Glomerular visceral epithelial cell (primary cell): Measurements from ENCODE around the gene PGC.

Experiments
- DNase-seq: peaks from one replicate; pipeline ENCODE4 v3.0.0-alpha.2; 2016; ENCODE audit errors: extremely low spot score

PGC gene

GRCh38 chr6:41714556-41715273 is 32.5 kb downstream of the PGC start:
- DNase-seq = no peak

GRCh38 chr6:41713650-41714291 is 33.4 kb downstream of the PGC start:
- no peak for DNase-seq

DNA sequence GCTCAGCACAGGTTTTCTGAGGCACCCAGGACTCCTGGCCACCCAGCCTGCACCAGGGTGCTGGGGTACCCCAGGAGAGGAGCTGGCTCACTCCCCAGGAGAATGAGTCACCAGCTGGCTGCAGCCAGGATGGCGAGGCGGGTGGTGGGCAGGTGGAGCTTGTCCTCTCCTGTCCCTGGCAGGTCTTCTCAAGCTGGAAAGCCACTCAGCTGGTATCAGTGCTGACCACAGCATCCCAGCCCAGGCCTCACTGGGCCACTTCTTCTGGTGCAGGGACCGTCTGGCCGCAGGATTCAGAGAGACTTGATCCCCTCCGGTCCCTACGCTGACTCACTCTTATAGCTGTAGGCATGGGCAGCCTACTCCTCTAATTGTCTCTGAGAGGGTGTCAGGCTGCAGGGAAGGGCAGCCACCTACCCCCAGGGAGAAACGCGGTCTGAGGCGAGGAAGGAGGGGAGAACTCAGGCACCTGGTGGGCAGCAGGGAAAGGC is 34.0 kb downstream of the PGC start:
- DNase-seq = peak; percentile 90

DNA sequence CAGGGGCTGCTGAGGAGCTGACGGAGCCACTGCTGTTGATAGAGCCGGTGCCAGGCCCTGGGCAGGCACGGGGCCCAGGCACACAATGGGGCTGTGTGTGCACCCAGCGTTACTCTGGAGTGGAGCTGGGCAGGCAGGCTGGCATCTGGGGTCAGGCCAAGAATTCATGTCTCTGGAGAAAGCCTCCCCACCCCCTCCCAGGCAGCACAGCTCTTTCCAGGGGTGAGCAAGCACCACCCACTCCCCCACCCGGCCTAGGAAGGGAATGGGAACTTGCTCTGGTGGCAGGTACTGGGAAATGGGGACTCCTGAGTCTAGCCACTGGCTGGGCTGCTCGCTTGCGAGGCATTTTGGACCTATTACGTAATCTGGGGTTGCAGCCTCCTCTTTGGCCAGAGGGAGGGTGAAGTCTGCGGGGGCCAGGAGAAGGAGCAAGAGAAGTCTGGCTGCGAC is 34.5 kb downstream of the PGC start:
- DNase-seq = peak; percentile 80

DNA sequence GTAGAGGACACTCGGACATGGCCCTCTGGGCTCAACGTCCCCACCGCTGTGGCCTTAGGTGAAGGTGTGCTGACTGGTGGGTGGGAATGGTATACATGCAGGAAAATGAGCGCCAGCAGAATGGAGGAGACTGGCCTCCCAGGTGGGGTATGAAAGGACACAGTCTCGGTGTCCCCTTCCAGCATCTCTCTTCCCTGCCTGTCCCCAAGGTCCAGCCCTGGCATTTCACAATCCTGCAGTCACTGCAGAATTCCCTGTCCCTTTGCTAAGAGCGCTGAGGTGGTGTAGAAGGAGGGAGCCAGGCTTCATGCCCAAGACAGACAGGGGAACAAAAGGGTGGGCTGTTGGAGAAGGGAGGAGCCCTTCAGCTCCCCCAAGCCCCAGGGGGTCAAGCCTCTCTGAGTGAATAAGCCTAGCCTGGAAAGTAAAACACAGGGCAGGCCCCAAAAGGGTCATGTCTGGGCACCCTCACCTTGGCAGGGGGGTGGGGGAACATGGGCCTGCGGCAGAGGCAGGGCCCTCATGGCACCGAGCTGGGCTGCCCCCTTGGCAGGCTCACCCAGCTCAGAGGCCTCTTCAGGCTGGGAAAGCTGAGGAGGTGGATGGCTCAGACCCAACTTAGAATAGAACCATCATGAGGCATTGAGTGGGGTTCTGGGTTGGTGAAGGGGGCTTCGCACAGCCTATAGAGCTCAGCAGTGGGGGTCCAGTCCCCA is 35.7 kb downstream of the PGC start:
- no peak for DNase-seq

DNA sequence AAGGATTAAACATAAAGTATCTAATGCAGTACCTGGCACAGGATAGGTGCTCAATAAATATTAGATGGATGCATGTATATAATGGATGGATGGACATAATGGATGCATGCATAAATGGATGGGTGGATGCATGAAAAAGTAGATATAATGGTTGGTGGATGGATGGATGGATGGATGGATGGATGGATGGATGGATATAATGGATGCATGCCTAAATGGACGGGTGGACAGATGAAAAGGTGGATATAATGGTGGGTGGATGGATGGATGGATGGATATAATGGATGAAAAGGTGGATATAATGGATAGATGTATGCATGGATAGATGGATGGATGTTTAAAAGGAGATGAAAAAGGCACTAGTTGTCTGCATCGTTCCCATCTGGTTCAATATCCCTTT is 37.8 kb downstream of the PGC start:
- no peak for DNase-seq

DNA sequence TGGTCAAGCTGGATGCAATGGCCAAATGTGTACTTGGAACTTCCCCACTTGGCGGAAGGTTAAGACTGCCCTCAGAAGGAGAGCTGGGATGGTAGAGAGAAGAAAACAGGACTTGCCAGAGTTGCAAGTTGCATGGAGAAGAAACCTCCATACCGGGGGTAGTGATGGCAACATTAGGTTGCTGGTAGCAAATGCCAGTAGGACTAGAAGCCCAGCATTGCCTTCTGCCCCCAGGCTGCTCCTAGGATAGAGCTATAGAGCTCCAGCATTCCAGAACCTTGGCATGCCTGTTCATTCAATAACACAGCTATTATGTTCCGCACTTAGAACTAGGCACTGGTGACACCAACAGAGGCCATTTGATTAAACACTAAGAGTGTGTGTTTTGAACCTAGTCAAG is 38.3 kb downstream of the PGC start:
- DNase-seq = no peak

GRCh38 chr6:41707565-41708200 is 39.5 kb downstream of the PGC start:
- DNase-seq = no peak

GRCh38 chr6:41706876-41707564 is 40.2 kb downstream of the PGC start:
- DNase-seq = peak; percentile 46

GRCh38 chr6:41705996-41706835 is 41.0 kb downstream of the PGC start:
- DNase-seq = peak; percentile 83

GRCh38 chr6:41705311-41705995 is 41.7 kb downstream of the PGC start:
- DNase-seq = no peak

- no peak for DNase-seq
Measured at GRCh38 chr6:41704656-41705310, 42.4 kb downstream of the PGC start.

GRCh38 chr6:41704028-41704427 is 43.2 kb downstream of the PGC start:
- DNase-seq = no peak

GRCh38 chr6:41702771-41703494 is 44.3 kb downstream of the PGC start:
- no peak for DNase-seq

GRCh38 chr6:41702089-41702745 is 45.0 kb downstream of the PGC start:
- DNase-seq = no peak

GRCh38 chr6:41700463-41701347 is 46.5 kb downstream of the PGC start:
- DNase-seq = no peak

DNA sequence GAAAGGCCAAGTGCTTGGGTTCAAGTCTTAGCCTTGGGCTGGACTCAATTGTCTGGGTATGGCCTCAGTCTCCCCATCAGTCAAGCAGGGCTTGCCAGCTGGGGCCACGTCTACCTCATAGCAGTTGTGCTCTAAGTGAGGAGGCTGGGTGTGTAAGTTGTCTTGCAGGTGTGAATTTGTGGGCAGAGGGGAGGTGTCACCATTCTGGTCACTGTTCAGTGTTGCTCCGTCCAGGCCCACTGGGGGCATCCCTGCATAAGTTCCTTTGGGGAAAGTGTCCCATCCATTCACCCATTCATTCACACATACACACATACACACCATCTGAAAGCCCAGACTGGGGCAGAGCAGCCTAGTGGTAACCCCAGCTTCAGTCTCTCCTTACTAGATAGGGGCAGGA is 48.1 kb downstream of the PGC start:
- no peak for DNase-seq
